A549 (cell line): ENCODE measurements around the gene KIF5B.

Experiments
- CEBPB ChIP-seq, 2 experiments: fragments of >200 bp in 1 of 2; sonication (Bioruptor Twin) in 1 of 2; formaldehyde crosslinking in 1 of 2; IDR thresholded peaks; 2 replicates each; pipeline ENCODE4 v1.6.1; 2012 to 2016
- FOSL2 ChIP-seq, 2 experiments: fragments of 450-650 bp in 1 of 2; fragments of >200 bp in 1 of 2; sonication (Bioruptor Twin) in 1 of 2; formaldehyde crosslinking; IDR thresholded peaks; 2 replicates each; pipeline versions ENCODE4 v1.5.0 to v1.6.1; 2016 to 2020; ENCODE audit warnings: mild to moderate bottlenecking in 1 of 2, moderate library complexity in 1 of 2
- HDAC2 ChIP-seq: fragments of 200-600 bp; sonication (generic); IDR thresholded peaks from 2 replicates; pipeline ENCODE4 v1.6.1; 2016
- HEYL ChIP-seq: fragments of 250-450 bp; sonication (Bioruptor Pico); IDR thresholded peaks from 2 replicates; pipeline ENCODE4 v1.8.0; 2021; ENCODE audit warnings: mild to moderate bottlenecking, moderate library complexity
- KDM1A ChIP-seq: fragments of 200-600 bp; sonication (generic); IDR thresholded peaks from 2 replicates; pipeline ENCODE4 v1.6.1; 2016; ENCODE audit warnings: low read depth, mild to moderate bottlenecking
- MAZ ChIP-seq: fragments of 150-350 bp; IDR thresholded peaks from 2 replicates; pipeline ENCODE4 v1.6.1; 2014; ENCODE audit warnings: antibody characterized with exemption, low read depth, low read length, borderline replicate concordance
- RAD21 ChIP-seq, 2 experiments: fragments of >200 bp in 1 of 2; sonication (Bioruptor Twin) in 1 of 2; formaldehyde crosslinking in 1 of 2; IDR thresholded peaks in 1 of 2; conservative IDR thresholded peaks in 1 of 2; 2 replicates in 1 of 2; 3 replicates in 1 of 2; pipeline ENCODE4 v1.6.1; 2012 to 2018; ENCODE audit warnings: inconsistent platforms in 1 of 2
- RFX5 ChIP-seq: fragments of 450-650 bp; IDR thresholded peaks from 2 replicates; pipeline ENCODE4 v1.7.1; 2014; ENCODE audit warnings: antibody characterized with exemption, mild to moderate bottlenecking, moderate library complexity
- ZC3H11A ChIP-seq: fragments of 450-650 bp; IDR thresholded peaks from 2 replicates; pipeline ENCODE4 v1.6.1; 2014; ENCODE audit warnings: antibody characterized with exemption, mild to moderate bottlenecking
- TF ChIP-seq, protein P1 (sequence below): fragments of >200 bp; sonication (Bioruptor Twin); formaldehyde crosslinking; IDR thresholded peaks from 3 replicates; pipeline ENCODE4 v1.5.1; 2016
- TF ChIP-seq, protein P2 (sequence below): fragments of 450-650 bp; IDR thresholded peaks from 2 replicates; pipeline ENCODE4 v1.6.1; 2014; ENCODE audit warnings: antibody characterized with exemption

DNA sequence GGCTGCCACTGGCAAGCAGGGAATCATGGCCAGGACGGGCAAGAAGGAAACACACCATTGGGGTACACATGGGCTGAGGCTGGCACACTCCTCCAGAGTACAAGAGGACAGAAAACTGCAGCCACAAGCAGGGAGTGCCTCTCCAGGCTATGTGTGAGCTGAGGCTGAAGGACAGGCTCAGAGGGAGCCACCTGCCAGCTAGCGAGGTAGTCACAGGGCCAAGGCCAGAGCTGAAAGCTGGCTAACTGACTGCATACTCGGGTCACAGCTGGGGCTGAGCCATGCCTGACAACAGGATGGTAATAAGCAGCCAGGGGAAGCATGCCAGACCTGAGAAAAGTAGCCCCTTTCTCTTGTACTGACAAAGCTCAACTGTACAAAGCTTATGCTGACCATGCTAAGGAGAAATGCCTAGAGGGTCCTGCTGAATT, 52.0 kb downstream of the KIF5B start:
- TF ChIP-seq, protein P1, sequence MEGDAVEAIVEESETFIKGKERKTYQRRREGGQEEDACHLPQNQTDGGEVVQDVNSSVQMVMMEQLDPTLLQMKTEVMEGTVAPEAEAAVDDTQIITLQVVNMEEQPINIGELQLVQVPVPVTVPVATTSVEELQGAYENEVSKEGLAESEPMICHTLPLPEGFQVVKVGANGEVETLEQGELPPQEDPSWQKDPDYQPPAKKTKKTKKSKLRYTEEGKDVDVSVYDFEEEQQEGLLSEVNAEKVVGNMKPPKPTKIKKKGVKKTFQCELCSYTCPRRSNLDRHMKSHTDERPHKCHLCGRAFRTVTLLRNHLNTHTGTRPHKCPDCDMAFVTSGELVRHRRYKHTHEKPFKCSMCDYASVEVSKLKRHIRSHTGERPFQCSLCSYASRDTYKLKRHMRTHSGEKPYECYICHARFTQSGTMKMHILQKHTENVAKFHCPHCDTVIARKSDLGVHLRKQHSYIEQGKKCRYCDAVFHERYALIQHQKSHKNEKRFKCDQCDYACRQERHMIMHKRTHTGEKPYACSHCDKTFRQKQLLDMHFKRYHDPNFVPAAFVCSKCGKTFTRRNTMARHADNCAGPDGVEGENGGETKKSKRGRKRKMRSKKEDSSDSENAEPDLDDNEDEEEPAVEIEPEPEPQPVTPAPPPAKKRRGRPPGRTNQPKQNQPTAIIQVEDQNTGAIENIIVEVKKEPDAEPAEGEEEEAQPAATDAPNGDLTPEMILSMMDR, result no peak
- TF ChIP-seq MAZ, result no peak
- no peak for TF ChIP-seq KDM1A
- no peak for TF ChIP-seq RAD21 (conservative IDR thresholded peaks at IDR 0.05 in 1 of 2, IDR thresholded peaks at IDR 0.05 in 1 of 2)
- TF ChIP-seq, protein P2, sequence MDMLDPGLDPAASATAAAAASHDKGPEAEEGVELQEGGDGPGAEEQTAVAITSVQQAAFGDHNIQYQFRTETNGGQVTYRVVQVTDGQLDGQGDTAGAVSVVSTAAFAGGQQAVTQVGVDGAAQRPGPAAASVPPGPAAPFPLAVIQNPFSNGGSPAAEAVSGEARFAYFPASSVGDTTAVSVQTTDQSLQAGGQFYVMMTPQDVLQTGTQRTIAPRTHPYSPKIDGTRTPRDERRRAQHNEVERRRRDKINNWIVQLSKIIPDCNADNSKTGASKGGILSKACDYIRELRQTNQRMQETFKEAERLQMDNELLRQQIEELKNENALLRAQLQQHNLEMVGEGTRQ, result no peak
- no peak for TF ChIP-seq FOSL2 (IDR thresholded peaks at IDR 0.05)
- TF ChIP-seq FOSL2 (CRISPR knock-in tag; IDR thresholded peaks at IDR 0.05), result no peak
- no peak for TF ChIP-seq CEBPB (IDR thresholded peaks at IDR 0.05)
- TF ChIP-seq HDAC2, result no peak
- TF ChIP-seq ZC3H11A, result no peak
- no peak for TF ChIP-seq HEYL
- TF ChIP-seq RFX5, result no peak
